Erythroblast (primary cell): ENCODE data around the gene CBFA2T2.

Source experiments
- GATA1 ChIP-seq: IDR thresholded peaks from 2 replicates; pipeline ENCODE4 v1.6.1; 2011; ENCODE audit warnings: low read depth, mild to moderate bottlenecking, control low read depth, low read length, moderate library complexity
- POLR2A ChIP-seq: IDR thresholded peaks from 2 replicates; pipeline ENCODE4 v1.6.1; 2011; ENCODE audit warnings: mild to moderate bottlenecking, low read length

GRCh38 chr20:33490934-33491656 lies 1.2 kb downstream of the CBFA2T2 start:
- TF ChIP-seq POLR2A: no peak
- no peak for TF ChIP-seq GATA1
